ENCODE measurements around the gene MED12L.

MED12L gene

DNA sequence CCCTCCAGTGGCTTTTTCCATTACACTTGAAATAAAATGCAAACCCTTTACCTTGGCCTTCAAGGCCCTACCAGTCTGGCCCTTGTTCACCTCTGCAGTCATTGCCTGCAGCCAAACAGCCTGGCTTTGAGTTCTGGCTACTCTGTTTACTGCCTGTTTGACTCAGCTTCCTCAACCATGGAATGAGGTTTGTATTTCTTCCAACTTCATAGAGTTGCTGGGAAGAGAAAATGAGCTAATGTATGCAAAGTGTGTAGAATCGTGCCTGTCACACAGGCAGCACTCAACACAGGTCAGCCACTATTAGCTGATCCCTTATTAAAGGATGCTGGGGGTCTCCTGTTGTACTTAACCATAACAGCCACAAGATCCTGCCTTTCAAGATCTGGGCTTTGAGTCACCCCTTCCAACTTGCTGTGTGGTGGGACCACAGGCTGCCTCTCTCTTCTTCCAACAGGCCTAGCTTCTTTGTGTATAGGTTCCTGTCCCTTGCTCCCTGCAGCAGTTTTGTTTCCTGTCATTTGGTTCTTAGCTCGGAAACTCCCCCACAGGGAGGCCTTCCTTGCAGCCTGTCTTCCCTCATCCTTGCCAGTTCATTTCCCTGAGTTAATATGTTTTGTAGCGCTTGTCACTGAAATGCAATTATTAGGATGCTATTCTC, 6.4 kb downstream of the MED12L start:
- DNase-seq (ENCODE audit: low spot score) (no peak), FAIRE-seq (no peak)

DNA sequence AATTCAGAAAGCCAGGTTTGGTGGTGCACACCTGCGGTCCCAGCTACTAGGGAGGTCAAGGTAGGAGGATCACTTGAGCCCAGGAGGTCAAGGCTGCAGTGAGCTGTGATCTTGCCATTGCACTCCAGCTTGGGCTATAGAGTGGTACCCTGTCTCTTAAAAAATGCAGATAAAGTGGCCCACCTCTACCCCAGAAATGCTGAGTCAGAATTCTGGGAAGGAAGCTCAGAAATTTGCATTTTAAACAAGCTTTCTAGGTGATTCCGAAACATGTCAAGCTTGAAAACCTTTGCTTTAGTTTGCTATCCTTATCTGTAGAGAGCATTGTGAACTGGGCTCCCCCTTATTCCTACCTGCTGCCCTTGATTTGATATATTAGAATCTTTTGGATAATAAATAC, 7.7 kb downstream of the MED12L start:
- DNase-seq (ENCODE audit: low spot score) (no peak), FAIRE-seq (no peak)

DNA sequence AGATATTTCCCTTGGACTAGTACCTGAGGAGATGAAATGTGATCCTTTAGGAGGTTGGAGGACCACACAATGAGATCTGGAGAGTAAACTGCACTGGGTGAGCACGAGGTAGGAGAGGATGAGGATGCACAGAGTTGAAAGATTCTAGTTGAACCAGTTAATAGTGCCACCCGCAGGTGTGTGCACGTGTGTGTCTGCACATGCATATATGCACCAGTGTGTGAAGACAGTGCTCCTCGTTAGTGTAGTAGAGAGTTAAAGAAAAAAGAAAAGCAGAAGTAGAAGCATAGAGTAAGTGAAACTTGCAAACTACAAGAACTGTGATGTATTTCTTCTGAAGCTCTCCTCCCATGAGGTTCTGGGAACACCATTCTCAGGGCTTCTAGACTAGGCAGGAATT, 8.4 kb downstream of the MED12L start:
- FAIRE-seq: no peak

DNA sequence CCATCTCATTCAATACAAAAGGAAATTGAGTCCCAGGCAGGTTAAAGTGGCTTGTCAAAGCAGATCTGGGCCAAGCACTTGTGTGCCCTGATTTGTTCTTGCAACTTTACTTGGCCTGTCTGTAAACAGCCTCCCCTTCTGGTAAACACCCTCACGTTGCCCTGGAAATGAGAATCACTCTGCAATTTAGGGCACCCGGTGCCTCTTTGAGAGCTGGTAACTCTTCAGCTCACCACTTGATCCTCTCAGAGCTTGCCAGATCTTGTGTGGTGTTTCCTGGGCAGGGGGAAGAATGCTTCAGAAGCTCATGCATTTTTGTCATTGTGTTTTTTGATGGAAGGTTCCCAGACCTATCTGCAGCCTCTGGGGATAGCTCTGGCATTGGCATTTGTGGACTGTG, 11.3 kb downstream of the MED12L start:
- FAIRE-seq: no peak
- DNase-seq (ENCODE audit: low spot score): no peak

More for the DNA sequence above, 8.4 kb downstream of the MED12L start:
- DNase-seq (ENCODE audit: low spot score): no peak

DNA sequence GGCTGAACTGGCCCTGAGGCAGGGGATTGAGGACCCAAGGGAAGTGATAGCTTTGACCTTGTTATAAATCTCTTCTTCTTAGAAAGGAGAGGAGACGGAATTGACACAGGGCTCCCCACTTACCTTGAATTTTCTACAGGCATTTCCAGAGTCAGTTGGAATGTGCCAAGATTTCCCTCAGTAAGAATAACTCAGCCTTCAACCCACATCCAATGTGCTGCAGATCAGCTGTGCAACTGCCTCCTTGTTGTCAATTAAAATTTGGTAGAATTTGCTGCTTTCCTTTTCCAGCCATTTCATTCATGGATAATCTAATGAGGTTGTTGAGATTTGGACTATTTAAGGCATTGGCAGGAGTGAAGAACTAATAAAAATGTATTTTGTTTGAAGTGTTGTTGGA, 14.6 kb downstream of the MED12L start:
- DNase-seq (ENCODE audit: low spot score) (no peak), FAIRE-seq (no peak)

DNA sequence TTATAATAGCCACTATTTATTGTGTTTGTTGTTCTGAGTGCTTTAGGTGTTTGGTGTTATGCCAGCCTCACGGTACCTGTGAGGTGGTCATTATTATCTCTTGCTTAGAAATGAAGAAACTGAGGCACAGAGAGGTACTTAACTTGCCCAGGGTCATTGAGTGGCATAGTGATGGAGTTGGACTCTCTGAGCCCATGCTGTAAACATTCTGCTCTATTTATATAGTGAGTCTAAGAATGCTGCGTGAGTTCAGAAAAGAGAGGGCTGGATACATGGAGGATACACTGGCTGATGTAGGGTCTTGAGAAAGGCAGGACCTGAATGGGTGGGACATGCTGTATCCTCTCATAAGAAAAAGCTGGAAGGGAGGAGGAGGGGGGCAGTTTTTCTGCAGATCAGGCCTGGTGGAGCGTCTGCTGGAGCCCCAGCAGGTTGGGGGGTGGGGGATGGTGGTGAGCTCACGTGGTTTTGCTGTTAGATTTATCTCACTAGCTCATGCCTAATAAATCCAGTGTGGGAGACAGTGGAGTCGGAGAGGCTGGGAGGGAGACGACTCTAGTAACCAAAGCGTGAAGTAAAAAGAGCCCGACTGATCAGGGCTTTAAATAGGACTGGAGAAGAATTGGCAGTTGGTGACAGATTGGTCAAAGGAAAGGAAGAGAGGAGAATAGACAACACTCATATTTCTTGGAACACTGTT, 16.0 kb downstream of the MED12L start:
- DNase-seq (ENCODE audit: low spot score) (no peak), FAIRE-seq (no peak)

DNA sequence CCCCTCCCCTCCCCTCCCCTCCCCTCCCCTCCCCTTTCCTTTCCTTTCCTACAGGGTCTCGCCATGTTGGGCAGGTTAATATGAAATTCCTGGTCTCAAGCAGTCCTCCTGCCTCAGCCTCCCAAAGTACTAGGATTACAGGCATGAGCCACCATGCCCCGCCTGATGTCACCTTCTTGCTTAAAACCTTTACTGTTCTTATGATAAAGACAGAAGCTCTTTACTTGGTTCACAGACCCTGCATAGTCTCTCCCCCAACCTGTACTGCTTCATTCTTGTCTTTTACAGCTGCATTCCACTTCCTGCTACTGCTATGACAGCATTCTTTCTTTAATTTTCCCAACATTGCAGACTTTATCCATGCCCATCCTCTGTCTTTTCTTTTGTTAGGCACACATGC, 20.8 kb downstream of the MED12L start:
- DNase-seq (ENCODE audit: low spot score) (no peak), FAIRE-seq (no peak)

DNA sequence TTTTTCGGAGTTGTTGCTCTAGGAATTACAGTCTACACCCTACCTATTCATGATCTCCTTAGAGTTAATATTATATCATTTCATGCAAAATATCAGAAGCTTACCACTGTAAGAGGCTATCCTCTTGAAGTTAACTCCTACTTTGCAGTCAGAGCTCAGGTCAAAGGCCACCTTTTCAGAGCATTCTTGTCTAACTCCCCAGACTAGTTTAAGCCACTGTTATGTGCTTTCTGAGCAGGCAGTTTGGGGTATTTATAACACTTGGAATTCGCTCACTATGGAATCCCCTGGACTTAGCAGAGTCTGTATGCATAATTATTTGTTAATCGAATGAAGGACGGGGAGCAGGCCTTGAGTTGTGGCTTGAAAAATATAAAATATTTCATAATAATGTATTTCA, 21.7 kb downstream of the MED12L start:
- FAIRE-seq (no peak), DNase-seq (ENCODE audit: low spot score) (no peak)

DNA sequence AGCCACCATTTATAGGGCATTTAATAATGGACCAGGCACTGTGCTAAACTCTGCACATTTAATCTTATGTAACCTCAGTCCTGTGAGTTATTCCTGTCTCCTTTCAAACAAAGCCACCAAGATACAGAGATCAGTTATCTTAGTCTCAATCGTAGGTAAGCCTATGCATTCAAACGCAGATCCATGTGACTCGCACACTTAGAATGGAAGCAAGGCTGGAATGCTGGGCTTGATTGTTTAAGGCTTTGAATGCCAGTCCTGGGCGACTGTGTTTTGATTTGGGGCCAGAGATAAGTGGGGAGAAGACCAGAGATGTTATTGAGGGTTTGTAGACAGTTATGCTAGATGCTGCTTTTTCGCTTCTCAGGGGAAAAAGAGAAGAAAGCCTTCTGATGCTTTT, 22.2 kb downstream of the MED12L start:
- DNase-seq (ENCODE audit: low spot score) (no peak), FAIRE-seq (no peak)

DNA sequence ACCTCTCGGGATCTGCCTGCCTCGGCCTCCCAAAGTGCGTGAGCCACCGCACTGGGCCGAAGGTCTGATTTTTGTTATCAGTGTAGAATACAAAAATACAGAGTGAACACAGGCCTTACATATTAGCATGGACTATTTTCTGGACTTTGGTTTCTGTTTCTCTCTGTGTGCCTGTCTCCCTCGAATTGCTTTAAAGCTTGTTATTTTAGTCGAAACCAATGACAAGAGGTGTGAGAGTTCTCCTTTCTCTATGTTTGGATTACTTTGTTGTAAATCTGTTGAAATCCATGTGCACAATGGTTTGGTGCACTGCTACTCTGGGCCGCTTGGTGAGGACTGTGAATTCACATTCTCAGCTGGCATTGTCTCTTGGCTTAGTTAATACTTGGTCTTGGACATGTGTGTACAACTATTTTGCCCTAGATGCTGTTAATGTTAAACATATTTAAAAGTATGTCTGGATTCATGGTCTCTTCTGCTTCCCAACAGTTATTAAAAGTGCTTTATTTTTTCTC, 23.9 kb downstream of the MED12L start:
- DNase-seq (ENCODE audit: low spot score) (no peak), FAIRE-seq (no peak)

DNA sequence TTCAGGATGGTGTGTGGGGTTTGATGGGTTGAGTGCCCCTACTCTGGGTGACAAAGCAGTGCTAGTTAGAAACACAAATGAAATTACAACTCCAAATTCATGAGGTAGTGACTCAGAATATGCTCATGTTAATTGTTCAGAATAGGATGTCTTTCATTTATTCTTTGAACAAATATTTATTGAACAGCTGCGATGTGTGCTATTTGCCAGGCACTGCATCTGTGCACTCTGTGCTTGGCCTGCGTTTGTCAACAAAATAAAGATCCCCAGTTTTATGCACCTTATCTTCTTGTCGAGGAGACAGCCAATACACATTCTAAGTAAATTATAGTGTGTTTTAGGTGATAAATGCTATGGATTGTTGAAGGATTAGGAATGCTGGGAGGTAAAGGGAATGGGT, 27.3 kb downstream of the MED12L start:
- DNase-seq (ENCODE audit: low spot score): no peak
- no peak for FAIRE-seq

DNA sequence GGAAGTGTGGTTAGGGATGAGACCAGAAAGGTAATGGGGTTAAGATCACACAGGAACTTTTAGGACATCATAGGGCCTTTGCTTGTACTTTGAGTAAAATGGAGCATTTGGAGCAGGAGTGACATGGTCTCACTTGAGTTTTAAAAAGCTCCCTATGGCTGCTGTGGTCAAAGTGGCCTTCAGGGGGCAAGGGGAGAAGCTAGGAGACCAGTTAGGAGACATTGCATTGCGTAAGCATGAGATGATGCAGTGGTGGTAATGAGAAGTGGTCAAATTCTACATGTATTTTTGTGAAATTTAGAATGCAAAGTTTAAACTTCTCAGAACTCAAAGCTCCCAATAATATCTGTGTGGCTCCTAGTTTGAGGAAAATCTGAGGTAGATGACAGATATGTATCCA, 27.9 kb downstream of the MED12L start:
- FAIRE-seq (no peak), DNase-seq (ENCODE audit: low spot score) (no peak)

DNA sequence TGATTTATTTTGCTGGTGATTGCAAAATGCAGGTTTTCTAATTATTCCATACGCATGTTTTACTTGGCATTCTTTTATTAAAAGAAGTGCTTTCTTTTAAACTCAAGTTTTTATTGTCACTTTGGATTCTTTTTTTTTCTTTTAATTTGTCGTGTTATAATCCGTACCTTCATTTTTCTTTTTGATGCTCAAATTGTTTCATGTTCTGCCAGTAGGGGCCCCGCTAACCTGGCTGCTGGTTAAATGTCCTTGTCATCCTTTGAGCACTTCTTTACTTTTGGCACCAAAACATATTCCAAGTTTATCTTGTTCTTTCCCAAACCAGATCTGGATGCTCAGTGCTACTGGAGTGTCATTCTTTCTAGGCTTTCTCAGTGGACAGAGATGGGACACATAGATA, 31.6 kb downstream of the MED12L start:
- FAIRE-seq: no peak

DNA sequence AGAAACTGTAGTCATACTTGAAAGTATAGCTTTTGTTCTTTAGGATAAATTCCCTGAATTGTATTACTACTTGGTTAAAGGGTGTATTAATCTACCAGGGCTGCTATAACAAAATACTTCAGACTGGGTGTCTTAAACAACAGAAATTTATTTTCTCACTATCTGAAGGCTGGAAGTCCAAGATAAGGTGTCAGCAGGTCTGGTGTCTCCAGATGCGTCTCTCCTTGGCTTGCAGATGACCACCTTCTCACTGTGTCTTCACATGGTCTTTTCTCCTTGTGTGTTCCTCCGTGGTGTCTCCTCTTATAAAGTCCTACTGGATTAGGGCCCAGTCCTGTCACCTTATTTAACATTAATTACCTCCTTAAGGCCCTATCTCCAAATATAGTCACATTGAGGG, 33.7 kb downstream of the MED12L start:
- no peak for FAIRE-seq
- no peak for DNase-seq (ENCODE audit: low spot score)

More for the DNA sequence above, 31.6 kb downstream of the MED12L start:
- no peak for DNase-seq (ENCODE audit: low spot score)

DNA sequence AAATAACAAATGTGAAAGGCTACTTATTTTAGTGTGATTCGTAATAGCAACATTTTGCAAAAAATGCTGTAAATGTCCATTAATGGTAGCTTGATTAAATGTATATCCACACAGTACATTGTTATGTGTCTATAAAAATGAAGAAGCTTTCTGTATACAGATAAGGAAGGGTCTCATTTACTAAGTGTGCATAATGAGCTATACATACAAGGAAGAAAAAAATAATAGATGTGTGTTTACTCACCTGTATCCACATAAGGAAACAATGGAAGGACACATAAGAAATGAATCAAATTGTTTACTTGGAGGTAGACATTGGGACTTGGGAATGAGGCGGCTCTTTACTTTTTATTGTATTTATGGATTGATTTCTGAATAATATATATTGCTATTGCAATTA, 34.9 kb downstream of the MED12L start:
- DNase-seq (ENCODE audit: low spot score): no peak
- no peak for FAIRE-seq

DNA sequence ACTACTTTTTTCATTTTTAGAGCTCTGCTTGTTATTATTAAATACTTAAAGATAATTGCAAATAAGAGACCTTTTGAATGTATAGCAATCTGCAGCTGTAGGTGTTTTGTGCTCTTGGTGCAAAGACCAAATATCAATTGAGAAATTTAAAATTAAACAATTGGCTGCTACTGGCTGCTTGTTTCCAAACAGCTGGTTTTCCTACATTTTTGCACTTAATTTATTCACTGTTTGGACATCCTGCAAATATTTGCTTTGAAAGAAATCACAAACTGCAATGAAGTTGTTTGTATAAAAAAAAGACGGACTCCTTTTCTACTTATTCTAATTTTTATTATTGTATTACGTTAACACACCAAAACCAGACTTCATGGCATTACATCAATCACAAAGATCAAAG, 35.6 kb downstream of the MED12L start:
- no peak for DNase-seq (ENCODE audit: low spot score)
- no peak for FAIRE-seq

DNA sequence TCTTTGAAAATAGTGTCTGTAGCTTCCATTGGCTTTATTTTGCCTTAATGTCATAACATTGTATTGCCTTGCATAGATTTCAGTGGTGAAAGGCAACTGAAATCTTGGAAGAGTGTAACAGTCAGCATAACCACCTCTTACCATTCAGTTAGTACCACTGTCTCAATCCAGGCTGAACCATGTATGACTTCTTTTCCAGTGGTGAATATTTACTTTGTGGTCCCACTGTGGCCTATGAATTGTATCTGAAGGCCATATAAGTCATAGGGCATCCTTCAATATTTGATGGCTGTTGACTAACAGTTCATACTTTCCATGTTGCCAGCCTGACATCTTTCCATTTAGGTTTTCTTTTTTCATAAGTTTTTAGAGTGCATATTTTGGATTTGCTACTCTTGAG, 38.4 kb downstream of the MED12L start:
- DNase-seq (ENCODE audit: low spot score) (no peak), FAIRE-seq (no peak)

DNA sequence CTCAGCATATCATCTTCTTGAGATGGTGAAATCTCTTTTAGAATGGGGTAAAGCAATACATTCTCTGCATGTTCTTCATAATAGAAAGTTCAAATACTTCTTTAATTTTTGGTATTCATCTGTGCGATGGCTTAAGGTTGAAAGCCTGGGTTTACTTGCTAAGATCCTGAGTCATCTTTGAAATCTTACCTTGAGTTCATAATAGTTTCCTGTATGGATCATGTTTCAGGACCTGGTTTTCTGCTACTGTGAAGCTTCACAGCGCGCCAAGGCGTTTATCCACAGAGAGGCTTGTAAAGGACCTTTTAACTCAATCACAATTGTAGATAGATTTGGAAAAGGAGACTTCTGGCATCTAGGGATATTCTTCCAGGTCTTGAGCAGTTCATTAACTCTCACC, 39.0 kb downstream of the MED12L start:
- no peak for DNase-seq (ENCODE audit: low spot score)
- no peak for FAIRE-seq

DNA sequence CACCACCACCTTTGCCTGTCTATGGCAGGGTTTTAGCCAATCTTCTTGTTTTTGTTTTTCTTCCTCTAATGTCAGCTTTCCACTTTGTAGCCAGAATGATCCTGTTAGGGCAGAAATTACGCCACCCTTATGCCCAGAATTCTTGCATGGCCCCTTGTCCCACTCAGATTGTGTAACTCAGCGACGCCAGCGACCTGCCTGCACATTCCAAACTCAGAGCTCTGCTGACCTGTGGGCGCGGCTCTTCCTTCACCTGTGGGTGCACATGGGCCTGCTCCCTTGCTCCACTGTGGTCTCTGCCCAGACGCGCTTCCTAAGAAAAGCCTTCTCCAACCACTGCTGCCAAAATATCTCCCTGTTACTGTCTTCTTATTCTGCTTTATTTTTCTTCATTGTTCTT, 45.0 kb downstream of the MED12L start:
- DNase-seq (ENCODE audit: low spot score) (no peak), FAIRE-seq (no peak)

DNA sequence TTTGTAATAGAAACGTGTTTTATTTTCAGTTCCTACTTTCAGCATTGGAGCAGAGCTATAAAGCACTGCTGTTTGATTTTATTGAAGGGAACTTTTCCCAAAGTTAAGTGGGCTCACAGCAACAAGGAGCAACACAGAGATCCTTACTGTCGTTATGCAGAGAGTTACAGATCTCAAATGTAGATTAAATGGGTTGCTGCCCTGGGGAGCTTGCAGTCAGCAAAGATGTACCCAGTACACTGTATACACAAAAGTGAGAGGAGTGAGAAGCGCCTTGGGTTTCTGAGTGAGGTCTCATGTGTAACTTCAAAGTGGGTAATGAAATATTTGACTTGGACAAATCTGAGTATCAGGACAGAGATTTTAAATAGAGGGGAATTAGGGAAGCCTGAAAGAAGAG, 47.7 kb downstream of the MED12L start:
- DNase-seq (ENCODE audit: low spot score) (no peak), FAIRE-seq (no peak)

DNA sequence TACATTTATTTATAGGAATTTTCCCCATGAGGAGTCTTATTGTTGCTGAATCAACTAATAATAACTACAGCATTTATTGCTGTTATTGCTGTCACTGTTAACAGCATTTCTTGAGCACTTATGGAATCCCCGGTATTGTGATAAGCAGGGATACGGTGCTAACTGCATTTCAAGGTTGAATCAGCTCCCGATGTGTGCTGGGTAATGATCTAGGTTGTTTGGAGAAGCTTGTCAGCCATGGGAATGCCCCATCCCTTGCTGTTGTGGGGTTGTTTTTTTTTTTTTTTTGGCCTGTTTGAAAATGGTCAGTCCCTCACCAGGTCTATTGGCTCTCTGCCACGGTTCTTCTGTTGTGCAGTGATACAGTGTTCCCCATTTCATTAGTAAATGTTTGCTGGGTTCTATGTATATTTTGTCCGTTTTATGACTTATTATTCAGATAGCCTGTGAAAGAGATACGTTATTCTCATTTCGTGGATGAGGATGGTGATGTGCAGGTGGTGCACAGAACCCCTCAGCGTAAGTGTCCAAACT, 48.5 kb downstream of the MED12L start:
- FAIRE-seq (no peak), DNase-seq (ENCODE audit: low spot score) (no peak)

DNA sequence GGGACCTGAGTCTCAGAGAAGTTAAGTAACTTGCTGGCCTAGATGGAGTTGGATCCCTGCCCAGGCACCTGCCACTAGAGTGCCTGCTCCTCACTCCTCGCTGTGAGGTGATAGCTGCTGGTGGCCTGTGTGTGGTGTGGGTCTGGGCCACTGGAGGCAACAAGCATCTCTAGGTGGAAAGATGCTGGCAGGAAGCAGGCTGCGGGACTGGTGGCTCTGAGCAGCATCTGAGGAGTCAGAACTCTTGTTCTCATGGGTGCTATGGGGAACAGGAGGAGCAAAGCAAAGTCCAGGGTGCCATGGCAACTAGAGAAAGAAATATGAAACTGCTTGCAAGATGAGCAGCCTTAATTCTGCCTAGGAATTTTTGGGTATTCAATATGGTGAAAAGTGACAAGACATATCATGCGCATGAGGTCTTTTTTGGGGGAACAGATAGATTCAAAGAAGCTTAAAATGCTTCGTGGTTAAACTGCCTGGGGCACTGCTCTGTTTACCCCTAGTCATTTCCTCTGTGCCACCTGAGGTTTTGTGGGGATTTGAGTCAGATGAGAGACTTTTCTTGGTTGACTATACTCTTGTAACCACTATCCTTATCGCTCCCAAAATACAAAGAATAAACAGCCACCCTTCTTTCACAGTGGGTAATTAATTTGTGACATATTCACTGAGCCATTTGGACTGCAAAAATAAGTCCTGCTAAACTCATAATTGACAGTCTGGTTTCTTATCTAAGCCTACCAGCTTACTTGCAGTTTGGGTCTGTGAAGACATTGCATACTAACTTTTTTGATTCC, 50.3 kb downstream of the MED12L start:
- FAIRE-seq: no peak
- DNase-seq (ENCODE audit: low spot score): no peak

All from urothelium cell line (cell line).